Progenitor cell of endocrine pancreas (in vitro differentiated cells): ENCODE results near the gene CCDC40. TPM values are rescaled to one million over a fixed set of nuclear protein-coding genes. Genes with fewer than 3 reads are reported as not detected.

Experiments used
- DNase-seq: peaks from one replicate; pipeline ENCODE4 v3.0.0; 2021; ENCODE audit warnings: low spot score; ENCODE audit not compliant: unreplicated experiment
- H3K27ac Mint-ChIP-seq: 2 replicates; pipeline ENCODE4 v1.8.0; 2021; ENCODE audit warnings: mild to moderate bottlenecking, moderate library complexity, mixed read lengths
- H3K27me3 Mint-ChIP-seq: 2 replicates; pipeline ENCODE4 v1.8.0; 2021; ENCODE audit warnings: mixed read lengths
- H3K36me3 Mint-ChIP-seq: 2 replicates; pipeline ENCODE4 v1.8.0; 2022; ENCODE audit warnings: mixed read lengths; ENCODE audit not compliant: insufficient read depth
- H3K4me1 Mint-ChIP-seq: 2 replicates; pipeline ENCODE4 v1.8.0; 2021; ENCODE audit warnings: low read depth, mixed read lengths
- H3K4me3 Mint-ChIP-seq: 2 replicates; pipeline ENCODE4 v1.8.0; 2021; ENCODE audit warnings: low read depth, mild to moderate bottlenecking, moderate library complexity, mixed read lengths
- H3K9me3 Mint-ChIP-seq: 2 replicates; pipeline ENCODE4 v1.8.0; 2021; ENCODE audit warnings: low read depth, mixed read lengths
- total RNA-seq: library from RNA; stranded (reverse); gene quantifications from 2 replicates; pipeline ENCODE4 v1.2.1, GENCODE V29; 2021
- TF ChIP-seq, protein P1 (sequence below): fragments of 200-600 bp; sonication (generic); IDR thresholded peaks from one replicate; pipeline ENCODE4 v1.5.0; 2021; ENCODE audit warnings: antibody characterized with exemption, mild to moderate bottlenecking; ENCODE audit not compliant: unreplicated experiment

The CCDC40 gene
- total RNA-seq, 1 donor from 2014 or later: 26.9 TPM

DNA sequence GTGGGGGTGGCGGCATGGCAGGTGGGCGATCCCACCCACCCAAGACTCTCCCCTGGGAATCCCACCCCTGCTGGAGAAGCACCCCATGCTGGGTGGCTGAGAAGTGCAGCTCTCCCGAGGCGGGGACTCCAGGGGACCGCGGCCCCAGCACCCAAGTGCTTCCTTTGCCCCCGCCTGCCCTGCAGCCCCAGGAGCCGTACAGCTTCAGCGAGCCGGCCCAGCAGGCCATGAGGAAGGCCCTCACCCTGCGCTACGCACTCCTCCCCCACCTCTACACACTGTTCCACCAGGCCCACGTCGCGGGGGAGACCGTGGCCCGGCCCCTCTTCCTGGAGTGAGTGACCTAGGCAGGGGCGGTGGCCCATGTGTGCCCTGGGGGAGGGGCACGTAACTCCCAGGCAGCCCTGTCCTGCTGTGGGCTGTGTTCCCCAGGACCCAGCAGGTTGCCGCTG, 76.6 kb downstream of the CCDC40 start:
- no peak overlapping the region for H3K27ac Mint-ChIP-seq
- no peak overlapping the region for H3K4me3 Mint-ChIP-seq
- H3K9me3 Mint-ChIP-seq: no peaks in the 10 kb centered on the region
- no peaks in the 10 kb centered on the region for H3K27me3 Mint-ChIP-seq
- peaks cover 4% of the 10 kb centered on the region for H3K36me3 Mint-ChIP-seq
- DNase-seq: no peak
- peaks cover 1% of the 10 kb centered on the region for H3K4me1 Mint-ChIP-seq
- TF ChIP-seq, protein P1, sequence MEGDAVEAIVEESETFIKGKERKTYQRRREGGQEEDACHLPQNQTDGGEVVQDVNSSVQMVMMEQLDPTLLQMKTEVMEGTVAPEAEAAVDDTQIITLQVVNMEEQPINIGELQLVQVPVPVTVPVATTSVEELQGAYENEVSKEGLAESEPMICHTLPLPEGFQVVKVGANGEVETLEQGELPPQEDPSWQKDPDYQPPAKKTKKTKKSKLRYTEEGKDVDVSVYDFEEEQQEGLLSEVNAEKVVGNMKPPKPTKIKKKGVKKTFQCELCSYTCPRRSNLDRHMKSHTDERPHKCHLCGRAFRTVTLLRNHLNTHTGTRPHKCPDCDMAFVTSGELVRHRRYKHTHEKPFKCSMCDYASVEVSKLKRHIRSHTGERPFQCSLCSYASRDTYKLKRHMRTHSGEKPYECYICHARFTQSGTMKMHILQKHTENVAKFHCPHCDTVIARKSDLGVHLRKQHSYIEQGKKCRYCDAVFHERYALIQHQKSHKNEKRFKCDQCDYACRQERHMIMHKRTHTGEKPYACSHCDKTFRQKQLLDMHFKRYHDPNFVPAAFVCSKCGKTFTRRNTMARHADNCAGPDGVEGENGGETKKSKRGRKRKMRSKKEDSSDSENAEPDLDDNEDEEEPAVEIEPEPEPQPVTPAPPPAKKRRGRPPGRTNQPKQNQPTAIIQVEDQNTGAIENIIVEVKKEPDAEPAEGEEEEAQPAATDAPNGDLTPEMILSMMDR: no peak

DNA sequence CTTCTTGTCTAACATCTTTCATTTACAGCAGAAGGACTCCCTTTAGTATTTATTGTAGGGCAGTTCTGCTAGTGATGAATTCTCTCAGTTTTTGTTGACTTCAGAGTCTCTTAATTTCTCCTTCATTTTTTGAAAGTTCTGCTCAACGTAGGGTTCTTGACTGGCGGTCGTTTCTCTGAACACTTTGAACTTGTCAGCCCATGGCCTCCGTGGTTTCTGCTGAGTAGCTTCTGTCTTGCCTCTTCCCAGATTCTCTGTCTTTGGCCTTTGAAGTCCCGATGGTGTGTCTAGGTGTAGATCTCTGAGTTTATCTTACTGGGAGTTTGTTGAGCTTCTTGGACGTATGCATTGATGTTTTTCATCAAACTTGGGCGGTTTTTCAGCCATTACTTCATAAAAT, 78.3 kb downstream of the CCDC40 start:
- H3K36me3 Mint-ChIP-seq: peaks cover 4% of the 10 kb centered on the region
- peaks cover 1% of the 10 kb centered on the region for H3K4me1 Mint-ChIP-seq
- no peak for DNase-seq
- TF ChIP-seq, protein P1: no peak
- H3K9me3 Mint-ChIP-seq: no peaks in the 10 kb centered on the region
- no peak overlapping the region for H3K27ac Mint-ChIP-seq
- H3K27me3 Mint-ChIP-seq: no peaks in the 10 kb centered on the region
- no peak overlapping the region for H3K4me3 Mint-ChIP-seq

DNA sequence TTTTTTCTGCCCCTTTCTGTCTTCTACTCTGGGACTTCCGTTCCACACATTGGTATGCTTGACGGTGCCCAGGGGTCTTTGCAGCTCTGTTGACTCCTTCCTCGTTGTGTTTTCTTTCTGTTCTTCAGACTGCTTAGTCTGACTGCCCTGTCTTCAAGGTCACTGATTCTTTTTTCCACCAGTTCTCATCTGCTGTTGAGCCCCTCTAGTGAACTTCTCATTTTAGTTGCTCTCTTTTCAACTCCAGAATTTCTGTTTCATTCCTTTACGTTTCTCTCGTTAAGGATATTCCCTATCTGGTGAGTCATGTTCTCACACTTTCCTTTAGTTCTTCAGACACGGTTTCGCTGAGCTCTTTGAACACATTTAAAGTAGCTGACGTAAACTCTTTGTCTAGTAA, 78.7 kb downstream of the CCDC40 start:
- no peak overlapping the region for H3K4me3 Mint-ChIP-seq
- no peaks in the 10 kb centered on the region for H3K9me3 Mint-ChIP-seq
- H3K27me3 Mint-ChIP-seq: no peaks in the 10 kb centered on the region

GRCh38 chr17:80116276-80116920, 80.0 kb downstream of the CCDC40 start:
- H3K27ac Mint-ChIP-seq: no peak overlapping the region
- TF ChIP-seq, protein P1: no peak
- no peaks in the 10 kb centered on the region for H3K27me3 Mint-ChIP-seq
- H3K36me3 Mint-ChIP-seq: peaks cover 4% of the 10 kb centered on the region
- no peak for DNase-seq
- peaks cover 1% of the 10 kb centered on the region for H3K4me1 Mint-ChIP-seq
- H3K4me3 Mint-ChIP-seq: no peak overlapping the region
- no peaks in the 10 kb centered on the region for H3K9me3 Mint-ChIP-seq

More for the DNA sequence above, 78.7 kb downstream of the CCDC40 start:
- no peak overlapping the region for H3K27ac Mint-ChIP-seq
- H3K4me1 Mint-ChIP-seq: peaks cover 1% of the 10 kb centered on the region
- TF ChIP-seq, protein P1: no peak
- peaks cover 4% of the 10 kb centered on the region for H3K36me3 Mint-ChIP-seq
- DNase-seq: no peak

DNA sequence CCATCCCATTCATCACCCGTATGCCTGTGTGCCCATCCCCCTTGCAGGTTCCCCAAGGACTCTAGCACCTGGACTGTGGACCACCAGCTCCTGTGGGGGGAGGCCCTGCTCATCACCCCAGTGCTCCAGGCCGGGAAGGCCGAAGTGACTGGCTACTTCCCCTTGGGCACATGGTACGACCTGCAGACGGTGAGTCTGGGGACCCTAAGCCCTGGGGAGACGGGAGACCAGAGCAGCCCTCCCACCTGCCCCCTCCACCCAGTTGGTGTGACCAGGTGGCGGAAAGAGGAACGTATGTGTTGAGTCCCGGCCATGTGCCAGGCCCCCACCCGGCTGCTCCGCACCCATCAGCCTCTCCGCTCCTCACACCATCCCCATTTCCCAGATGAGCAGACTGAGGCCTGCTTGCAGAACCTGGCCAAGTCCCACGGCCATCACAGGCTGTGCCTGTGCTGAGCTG, 80.5 kb downstream of the CCDC40 start:
- no peak for DNase-seq
- peaks cover 1% of the 10 kb centered on the region for H3K4me1 Mint-ChIP-seq
- no peak overlapping the region for H3K4me3 Mint-ChIP-seq

More for the DNA sequence above, 80.5 kb downstream of the CCDC40 start:
- H3K9me3 Mint-ChIP-seq: no peaks in the 10 kb centered on the region
- peaks cover 4% of the 10 kb centered on the region for H3K36me3 Mint-ChIP-seq
- no peaks in the 10 kb centered on the region for H3K27me3 Mint-ChIP-seq
- TF ChIP-seq, protein P1: no peak
- H3K27ac Mint-ChIP-seq: no peak overlapping the region
